ENCODE results near the gene SNX13.
"Not testable (repeated sequence)": the region's sequence is repeated elsewhere in the genome, so short reads cannot be mapped to it uniquely, and the experiment has no call there.

Gene SNX13

DNA sequence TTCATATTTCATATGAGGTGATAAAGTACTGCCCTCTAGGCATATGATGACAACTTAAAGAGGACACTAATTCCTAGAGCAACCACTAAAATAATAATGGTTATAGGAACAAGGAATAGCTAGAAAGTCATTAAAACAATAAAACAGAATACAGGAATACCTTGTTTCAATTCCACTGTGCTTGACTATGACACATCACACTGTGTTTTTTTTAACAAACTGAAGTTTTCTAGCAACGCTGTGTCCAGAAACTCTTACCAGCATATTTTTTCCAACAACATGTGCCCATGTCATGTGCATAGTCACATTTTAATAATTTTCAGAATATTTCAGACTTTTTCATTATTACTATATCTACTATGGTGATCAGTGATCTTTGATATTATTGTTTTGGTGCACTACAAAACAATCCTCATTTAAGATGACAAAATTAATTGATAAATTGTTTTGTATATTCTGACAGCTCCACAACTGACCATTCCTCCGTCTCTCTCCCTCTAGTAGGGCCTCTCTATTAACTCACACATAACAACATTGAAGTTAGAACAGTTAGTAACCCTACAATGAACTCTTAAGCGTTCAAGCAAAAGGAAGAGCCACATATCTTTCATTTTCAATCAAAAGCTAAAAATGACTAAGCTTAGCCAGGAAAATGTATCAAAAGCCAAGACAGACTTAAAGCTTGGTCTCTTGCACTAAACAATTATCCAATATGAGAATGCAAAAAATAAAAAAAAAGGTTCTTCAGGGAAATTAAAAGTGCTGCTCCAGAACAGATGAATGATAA, 85.8 kb downstream of the SNX13 start:
- DNase-seq = no peak
- intact Hi-C loops (cut with DNase I) = no loop called here

DNA sequence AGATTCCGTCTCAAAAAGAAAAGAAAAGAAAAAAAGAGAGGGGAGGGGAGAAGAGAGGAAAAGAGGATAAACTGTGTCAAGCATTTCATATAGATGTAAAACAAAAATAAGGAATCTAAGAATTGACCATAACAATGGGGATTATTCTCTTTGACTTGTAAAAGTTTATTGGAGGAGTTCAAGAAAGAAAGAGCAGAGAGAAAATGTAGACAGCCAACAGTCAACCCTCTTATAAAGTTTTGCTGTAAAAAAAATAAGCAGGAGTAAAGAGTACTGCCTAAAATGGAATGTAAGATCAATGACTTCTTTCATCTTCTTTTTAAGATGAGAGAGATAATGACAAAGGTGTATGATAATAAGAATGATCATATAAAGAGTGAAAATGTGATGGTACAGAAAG, 87.9 kb downstream of the SNX13 start:
- DNase-seq = no peak
- intact Hi-C loops (cut with DNase I) = no loop called here

DNA sequence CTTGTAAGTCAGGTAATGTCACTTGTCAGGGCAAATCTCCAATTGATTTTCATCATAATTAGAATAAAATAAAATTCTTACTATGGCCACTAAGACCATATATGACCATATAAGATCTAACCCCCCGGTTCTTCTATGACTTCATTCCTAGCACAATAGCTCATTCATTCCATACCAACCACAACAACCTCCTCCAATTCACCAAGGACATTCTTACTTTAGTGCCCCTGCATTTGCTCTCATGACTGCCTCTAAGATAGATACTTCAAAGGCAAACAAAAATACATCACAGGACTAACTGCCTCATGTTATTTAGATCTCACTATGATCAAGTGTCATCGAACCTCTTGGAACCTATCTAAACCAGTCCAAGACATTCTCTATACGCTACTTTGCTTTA, 90.8 kb downstream of the SNX13 start:
- no peak for DNase-seq
- intact Hi-C loops (cut with DNase I) = no loop called here

DNA sequence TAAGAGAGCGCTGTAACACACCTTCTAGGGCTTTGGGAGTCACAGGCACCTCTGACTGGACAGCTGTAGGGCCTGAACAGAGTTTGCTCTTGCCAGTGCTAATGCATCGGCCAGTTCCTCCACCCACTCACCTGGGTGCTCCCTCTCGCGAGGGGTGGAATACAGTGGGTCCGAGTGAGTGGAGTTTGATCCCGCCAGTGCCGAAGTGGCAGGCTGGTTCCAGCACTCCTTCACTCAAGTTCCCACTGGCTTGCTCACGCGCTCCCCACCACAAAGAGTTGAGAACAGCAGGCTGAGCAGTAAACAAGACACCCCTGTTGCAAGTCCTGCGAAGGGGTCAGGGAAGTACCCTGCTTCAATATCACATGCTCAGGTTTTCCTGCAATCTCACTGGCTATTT, 91.8 kb downstream of the SNX13 start:
- DNase-seq = peak in 1 of 10 donors; percentile 58
- intact Hi-C loops (cut with DNase I) = no loop called here

GRCh38 chr7:17846935-17847334, 93.4 kb downstream of the SNX13 start:
- DNase-seq = no peak
- intact Hi-C loops (cut with DNase I) = no loop called here

DNA sequence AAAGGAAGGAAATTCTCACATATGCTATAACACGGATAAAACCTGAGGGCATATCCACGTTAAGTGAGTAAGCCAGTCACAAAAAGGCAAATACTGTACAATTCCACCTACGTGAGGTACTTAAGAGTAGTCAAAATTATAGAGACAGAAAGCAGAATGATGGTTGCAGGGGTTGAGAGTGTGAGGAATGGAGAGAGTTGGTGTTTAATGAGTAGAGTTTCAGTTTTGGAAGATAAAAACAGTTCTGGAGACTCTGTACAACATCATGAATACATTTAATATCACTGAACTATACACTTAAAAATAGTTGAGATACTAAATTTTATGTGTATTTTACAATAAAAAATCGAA, 95.1 kb downstream of the SNX13 start:
- DNase-seq = no peak
- intact Hi-C loops (cut with DNase I) = no loop called here

- intact Hi-C loops (cut with DNase I) = no loop called here
- DNase-seq = no peak
Observed at GRCh38 chr7:17844514-17845196, 95.6 kb downstream of the SNX13 start.

DNA sequence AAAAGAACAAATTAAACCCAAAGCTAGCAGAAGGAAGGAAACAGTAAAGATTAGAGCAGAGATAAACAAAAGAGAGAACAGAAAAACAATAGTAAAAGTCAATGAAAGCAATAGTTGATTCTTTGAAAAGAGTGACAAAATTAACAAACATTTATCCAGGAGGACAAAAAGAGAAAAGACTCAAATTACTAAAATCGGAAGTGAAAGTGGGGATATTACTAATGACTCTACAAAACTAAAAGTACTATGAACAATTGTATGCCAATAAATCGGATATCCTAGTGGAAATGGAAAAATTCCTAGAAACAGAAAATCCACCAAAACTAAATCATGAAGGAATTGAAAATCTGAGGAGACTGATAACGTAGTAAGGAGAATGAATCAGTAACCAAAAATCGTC, 96.3 kb downstream of the SNX13 start:
- intact Hi-C loops (cut with DNase I) = no loop called here

GRCh38 chr7:17843041-17843440, 97.3 kb downstream of the SNX13 start:
- intact Hi-C loops (cut with DNase I) = no loop called here
- DNase-seq = no peak

More for the DNA sequence above, 96.3 kb downstream of the SNX13 start:
- DNase-seq = no peak

DNA sequence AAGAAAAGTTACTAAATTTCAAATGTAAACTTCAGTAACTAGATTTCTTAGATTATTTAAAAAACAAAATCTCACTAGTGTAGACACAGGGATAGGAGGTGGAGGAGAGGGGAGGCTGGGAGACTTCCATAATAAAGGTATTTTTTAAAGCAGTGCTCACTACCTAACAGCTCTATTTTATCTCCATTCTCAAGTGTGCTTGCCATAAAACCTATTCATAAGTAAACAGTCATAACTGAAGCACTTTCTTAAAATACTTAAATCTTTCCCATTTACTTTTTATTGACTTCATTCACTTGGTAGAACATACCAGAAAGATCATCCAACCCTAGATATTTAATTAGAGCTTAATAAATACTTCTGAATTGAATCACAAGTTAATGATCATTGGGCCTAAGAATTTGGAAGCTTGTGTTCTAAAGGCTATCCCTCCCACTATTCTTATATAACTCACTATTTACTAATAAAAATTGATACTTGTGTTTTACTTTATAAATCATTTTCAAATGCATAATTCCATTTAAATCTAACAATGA, 107.4 kb downstream of the SNX13 start:
- intact Hi-C loops (cut with DNase I) = no loop called here
- no peak for DNase-seq

DNA sequence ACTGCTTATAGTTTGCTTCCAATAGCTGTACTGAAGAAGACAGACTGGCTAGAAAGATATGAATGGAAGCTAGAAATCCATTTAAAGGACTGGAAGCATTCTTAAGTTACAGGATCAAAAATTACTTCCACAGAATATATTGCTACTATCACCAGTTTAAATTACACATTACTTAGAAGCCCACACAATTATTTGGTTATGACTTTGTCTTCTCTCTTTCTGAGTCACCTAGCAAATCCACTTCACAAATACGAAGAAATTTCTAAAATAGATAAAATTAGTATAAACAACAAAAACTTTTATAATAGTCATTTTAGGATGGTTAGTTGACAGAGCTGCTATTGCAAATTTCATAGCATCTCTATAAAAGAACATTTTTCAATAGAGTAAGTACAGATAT, 108.1 kb downstream of the SNX13 start:
- intact Hi-C loops (cut with DNase I) = no loop called here

DNA sequence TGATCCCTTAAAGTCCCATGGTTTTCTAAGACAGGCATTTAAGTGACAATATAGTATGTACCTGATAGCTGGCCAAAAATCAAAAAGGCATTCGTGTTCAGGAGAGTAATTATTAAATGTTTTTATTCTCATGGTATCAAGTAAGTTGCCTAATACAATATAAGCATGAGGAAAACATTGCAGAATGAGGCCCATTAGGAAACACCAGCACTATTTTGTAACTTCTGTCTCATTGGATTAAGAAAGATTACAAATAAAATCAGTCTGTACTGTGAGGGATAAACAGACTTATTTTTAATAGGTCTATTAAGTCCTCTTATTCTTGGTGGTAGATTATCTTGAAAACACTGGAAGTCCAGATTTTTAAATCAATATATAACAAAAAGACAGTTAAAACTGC, 110.1 kb downstream of the SNX13 start:
- no peak for DNase-seq
- intact Hi-C loops (cut with DNase I) = no loop called here

More for the DNA sequence above, 108.1 kb downstream of the SNX13 start:
- DNase-seq = no peak

DNA sequence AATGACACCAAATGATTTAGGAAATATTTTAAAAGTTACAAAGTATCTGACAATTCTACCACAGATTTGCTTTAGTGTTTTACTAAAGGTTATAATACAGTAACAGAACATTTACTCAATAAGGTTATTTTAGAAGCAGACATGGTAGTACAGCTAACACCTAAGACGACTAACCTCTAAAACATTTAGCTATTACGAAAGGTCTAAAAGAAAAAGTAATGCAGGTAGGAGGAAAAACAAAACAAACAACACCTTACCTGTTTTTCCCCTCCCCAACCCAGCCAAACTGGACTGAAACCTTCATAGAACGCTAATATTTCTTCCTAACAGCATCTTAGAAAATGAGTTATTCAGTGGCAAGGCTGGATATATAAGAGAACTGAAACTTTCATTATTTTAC, 111.3 kb downstream of the SNX13 start:
- DNase-seq = no peak
- intact Hi-C loops (cut with DNase I) = no loop called here

DNA sequence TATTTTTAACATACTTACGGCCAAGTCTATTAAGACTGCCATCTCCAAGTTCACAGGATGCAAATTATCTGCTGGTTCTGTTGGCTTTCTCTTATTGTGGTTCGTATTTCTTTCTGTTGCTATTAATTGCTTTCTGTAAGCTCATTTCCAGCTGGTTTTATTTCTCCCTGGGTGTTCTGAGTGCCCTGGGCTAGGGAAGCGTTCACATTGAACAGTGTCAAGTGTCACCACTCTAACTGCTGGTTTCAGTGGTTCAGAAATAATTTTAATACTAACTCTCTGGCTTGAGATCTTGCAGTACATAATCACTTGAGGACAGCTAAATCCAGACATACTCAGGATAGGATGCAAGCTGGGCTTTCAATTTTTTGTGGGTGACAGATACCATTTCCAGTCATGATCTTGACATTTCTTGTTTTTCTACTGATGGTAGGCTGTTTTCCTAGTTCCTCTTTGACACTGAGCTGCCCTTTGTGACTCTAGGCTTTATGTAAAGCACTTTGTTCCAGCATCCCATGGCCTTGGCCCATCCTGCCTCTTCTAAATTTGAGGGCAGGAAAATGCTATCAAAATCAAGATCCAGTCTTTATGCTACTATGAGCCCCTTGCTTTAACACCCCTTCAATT, 117.6 kb downstream of the SNX13 start:
- no peak for DNase-seq
- intact Hi-C loops (cut with DNase I) = no loop called here

DNA sequence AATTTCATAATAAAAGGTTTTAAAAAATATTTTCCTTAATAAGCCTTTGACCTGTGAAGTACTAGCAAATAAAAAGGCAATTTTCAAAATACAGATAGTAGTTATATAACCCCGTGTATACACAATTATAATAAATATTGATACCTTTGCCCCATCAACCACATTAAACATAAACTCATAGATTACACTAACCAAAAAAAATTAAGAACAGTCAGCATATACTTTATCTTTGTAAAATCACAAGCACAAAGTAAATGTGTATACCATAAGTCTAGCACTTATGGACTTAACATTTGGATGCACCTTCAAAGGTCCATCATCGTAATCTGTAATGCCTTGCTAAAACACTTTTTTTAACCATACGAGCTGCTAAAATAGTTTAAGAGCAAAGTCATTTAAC, 123.4 kb downstream of the SNX13 start:
- intact Hi-C loops (cut with DNase I) = no loop called here
- no peak for DNase-seq

DNA sequence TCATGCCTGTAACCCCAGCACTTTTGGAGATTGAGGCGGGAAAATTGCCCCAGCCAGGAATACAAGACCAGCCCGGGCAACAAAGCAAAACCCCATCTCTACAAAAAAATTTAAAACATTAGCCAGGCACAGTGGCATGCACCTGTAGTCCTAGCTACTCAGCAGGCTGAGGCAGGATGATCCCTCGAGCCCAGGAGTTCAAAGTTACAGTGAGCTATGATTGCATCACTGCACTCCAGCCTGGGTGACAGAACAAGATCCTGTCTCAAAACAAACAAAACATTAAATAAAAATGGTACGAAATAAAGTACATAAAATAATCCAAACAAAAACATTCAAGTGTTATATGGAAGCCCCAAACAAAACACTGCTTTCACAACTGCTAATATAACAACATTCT, 125.0 kb downstream of the SNX13 start:
- peak in 2 of 10 donors; percentile 11 to 42 for DNase-seq
- intact Hi-C loops (cut with DNase I) = no loop called here

GRCh38 chr7:17814058-17814457, 126.2 kb downstream of the SNX13 start:
- intact Hi-C loops (cut with DNase I) = no loop called here
- DNase-seq = no peak

GRCh38 chr7:17809215-17809614, 131.1 kb downstream of the SNX13 start:
- intact Hi-C loops (cut with DNase I); DNase-seq: not testable (repeated sequence)

DNA sequence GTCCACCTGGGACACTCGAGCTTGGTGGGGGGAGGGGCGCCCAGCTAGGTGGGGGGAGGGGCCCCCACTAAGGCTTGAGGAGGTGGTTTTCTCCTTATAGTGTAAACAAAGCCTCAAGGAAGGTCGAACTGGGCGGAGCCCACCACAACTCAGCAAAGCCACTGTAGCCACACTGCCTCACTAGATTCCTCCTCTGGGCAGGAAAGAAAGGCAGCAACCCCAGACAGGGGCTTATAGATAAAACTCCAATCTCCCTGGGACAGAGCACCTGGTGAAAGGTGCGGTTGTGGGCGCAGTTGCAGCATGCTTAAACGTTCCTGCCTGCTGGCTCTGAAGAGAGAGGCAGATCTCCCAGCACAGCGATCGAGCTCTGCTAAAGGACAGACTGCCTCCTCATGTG, 133.1 kb downstream of the SNX13 start:
- DNase-seq = peak in 2 of 10 donors; percentile 59 to 60
- intact Hi-C loops (cut with DNase I) = no loop called here

DNA sequence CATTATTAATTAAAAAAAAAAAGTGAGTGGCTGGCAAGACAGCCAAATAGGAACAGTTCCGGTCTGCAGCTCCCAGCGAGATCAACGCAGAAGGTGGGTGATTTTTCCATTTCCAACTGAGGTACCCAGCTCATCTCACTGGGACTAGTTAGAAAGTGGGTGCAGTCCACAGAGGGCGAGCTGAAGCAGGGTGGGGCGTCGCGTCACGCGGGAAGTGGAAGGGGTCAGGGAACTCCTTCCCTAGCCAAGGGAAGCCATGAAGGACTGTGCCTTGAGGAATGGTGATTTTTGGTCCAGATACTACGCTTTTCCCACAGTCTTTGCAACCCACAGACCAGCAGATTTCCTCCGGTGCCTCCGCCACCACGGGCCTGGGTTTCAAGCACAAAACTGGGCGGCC, 133.7 kb downstream of the SNX13 start:
- DNase-seq = peak in 1 of 10 donors; percentile 47
- intact Hi-C loops (cut with DNase I) = no loop called here

- DNase-seq = no peak
- intact Hi-C loops (cut with DNase I) = no loop called here
Observed at GRCh38 chr7:17802056-17802455, 138.2 kb downstream of the SNX13 start.

All from posterior cingulate gyrus (tissue), 11 donors.